Measurements from ENCODE around the gene PRG3. TPM values are rescaled to one million over a fixed set of nuclear protein-coding genes. Genes with fewer than 3 reads are reported as not detected.

Gene PRG3
- total and polyA plus RNA-seq, 2 of the 13 experiments (the other 11 are each of a cell fraction or from before 2014, with no cell fraction given), result not detected

DNA sequence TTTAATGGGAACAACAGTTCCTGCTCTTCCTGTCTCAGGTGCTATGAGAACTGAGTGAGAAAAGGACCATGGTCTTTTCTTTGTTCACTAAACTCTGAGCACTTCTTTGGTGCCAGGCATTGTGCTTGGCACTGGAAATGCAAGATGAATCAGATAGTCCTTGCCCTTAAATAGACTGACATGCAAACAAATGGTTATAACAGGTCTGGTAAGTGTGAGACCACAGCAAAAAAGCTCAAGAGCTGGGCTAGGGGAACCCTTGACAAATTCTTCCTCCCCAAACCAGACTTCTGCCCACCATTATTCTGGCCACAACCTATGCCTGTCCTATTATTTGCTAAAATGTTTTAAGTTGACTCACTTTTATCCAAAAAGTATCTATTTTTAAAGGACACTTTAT is 40.9 kb upstream of the PRG3 start (continued):
- TF ChIP-seq SNRNP70 (IDR thresholded peaks at IDR 0.05; ENCODE audit: low read depth, low read length) (no peak), ZNF496 (CRISPR knock-in tag; IDR thresholded peaks at IDR 0.05; ENCODE audit: insufficient replicate concordance) (no peak)

DNA sequence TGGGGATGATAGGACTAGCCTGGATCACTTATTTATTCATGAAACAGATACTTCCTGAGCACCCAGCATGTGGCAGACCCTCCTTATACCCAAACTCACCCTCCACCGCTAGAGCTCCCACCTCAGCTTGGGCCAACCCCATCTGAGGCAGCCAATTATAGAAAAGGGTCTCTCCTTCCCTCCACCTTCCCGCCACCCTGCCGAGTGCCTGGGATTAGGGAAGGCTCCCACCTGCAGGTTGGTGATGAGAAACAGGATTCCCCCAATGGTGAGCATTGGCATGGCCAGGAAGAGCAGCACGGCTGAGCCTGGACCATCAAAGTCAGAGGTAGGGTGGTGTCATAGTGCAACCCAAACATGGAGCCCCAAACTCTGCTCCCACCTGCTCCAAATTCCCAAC is 40.1 kb upstream of the PRG3 start:
- FAIRE-seq, result no peak
- H4K20me1 ChIP-seq (ENCODE audit: insufficient read depth, low read length), result no peaks in the 10 kb centered on the region
- H3K9me3 ChIP-seq (ENCODE audit: low read length), result no peaks in the 10 kb centered on the region
- intact Hi-C loops (cut with micrococcal nuclease; ENCODE audit: unreplicated experiment), result no loop called here
- TF ChIP-seq, protein P1, sequence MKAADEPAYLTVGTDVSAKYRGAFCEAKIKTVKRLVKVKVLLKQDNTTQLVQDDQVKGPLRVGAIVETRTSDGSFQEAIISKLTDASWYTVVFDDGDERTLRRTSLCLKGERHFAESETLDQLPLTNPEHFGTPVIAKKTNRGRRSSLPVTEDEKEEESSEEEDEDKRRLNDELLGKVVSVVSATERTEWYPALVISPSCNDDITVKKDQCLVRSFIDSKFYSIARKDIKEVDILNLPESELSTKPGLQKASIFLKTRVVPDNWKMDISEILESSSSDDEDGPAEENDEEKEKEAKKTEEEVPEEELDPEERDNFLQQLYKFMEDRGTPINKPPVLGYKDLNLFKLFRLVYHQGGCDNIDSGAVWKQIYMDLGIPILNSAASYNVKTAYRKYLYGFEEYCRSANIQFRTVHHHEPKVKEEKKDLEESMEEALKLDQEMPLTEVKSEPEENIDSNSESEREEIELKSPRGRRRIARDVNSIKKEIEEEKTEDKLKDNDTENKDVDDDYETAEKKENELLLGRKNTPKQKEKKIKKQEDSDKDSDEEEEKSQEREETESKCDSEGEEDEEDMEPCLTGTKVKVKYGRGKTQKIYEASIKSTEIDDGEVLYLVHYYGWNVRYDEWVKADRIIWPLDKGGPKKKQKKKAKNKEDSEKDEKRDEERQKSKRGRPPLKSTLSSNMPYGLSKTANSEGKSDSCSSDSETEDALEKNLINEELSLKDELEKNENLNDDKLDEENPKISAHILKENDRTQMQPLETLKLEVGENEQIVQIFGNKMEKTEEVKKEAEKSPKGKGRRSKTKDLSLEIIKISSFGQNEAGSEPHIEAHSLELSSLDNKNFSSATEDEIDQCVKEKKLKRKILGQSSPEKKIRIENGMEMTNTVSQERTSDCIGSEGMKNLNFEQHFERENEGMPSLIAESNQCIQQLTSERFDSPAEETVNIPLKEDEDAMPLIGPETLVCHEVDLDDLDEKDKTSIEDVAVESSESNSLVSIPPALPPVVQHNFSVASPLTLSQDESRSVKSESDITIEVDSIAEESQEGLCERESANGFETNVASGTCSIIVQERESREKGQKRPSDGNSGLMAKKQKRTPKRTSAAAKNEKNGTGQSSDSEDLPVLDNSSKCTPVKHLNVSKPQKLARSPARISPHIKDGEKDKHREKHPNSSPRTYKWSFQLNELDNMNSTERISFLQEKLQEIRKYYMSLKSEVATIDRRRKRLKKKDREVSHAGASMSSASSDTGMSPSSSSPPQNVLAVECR (CRISPR knock-in tag; IDR thresholded peaks at IDR 0.05; ENCODE audit: borderline replicate concordance), result no peak
- no peak for TF ChIP-seq KLF11 (CRISPR knock-in tag; IDR thresholded peaks at IDR 0.05)
- no peak for TF ChIP-seq ZNF354B (CRISPR knock-in tag; IDR thresholded peaks at IDR 0.05)
- no peak for TF ChIP-seq RBM39 (IDR thresholded peaks at IDR 0.05; ENCODE audit: low read depth, low read length, poor library complexity, severe bottlenecking)
- TF ChIP-seq ZNF790 (CRISPR knock-in tag; IDR thresholded peaks at IDR 0.05; ENCODE audit: borderline replicate concordance), result no peak
- TF ChIP-seq ZMYM4 (CRISPR knock-in tag; IDR thresholded peaks at IDR 0.05), result no peak
- no peak overlapping the region for H2AFZ ChIP-seq (ENCODE audit: low read length)
- no peak for DNase-seq (ENCODE audit: low spot score)
- no peak overlapping the region for H3K4me3 ChIP-seq (replicated peaks in 1 of 3; ENCODE audit: insufficient read depth in 1 of 3, low read depth in 2 of 3, low read length in 3 of 3)
- POLR2A ChIA-PET, result no interaction called here
- H3K4me2 ChIP-seq (ENCODE audit: low read depth, low read length), result no peak overlapping the region
- no peaks in the 10 kb centered on the region for H3K79me2 ChIP-seq (ENCODE audit: insufficient read depth, low read length)
- in situ Hi-C loops (cut with HindIII; ENCODE audit: extremely low pct_ligation_motif_present, low pct_unique_long_range_greater_than_20kb), result no loop called here
- CTCF ChIA-PET (ENCODE audit: low intra/inter-chr PET ratio, low total read pairs), result no interaction called here
- no peak for ATAC-seq
- 69% methylated on average over 4 of the region's 4 CpGs for WGBS (ENCODE audit: low lambda C conversion rate)
- no peaks in the 10 kb centered on the region for H3K36me3 ChIP-seq (replicated peaks in 1 of 2; ENCODE audit: control insufficient read depth in 1 of 2, insufficient read depth in 2 of 2, low read length in 2 of 2)
- H3K27me3 ChIP-seq (ENCODE audit: control insufficient read depth in 1 of 2, insufficient read depth in 2 of 2, low read length in 2 of 2), result peaks cover 0 to 6% of the 10 kb centered on the region in 2 experiments; a peak in 2 of 5 replicates
- H3K4me1 ChIP-seq (ENCODE audit: insufficient read depth, low read length), result peaks cover 24% of the 10 kb centered on the region
- BruUV-seq (replicated peaks), result no TSS peak
- H3K9ac ChIP-seq (ENCODE audit: insufficient read depth, low read depth, low read length), result no peak overlapping the region
- H3K27ac ChIP-seq (ENCODE audit: extremely low read length, insufficient read depth, low read length), result no peak overlapping the region

Measured in HepG2 (cell line).